HEK293T (cell line): Measurements from ENCODE around the gene MFAP3L.

ENCODE experiments used
- ARNT ChIP-seq: fragments of 450-650 bp; IDR thresholded peaks from 2 replicates; pipeline ENCODE4 v1.6.1; 2017; ENCODE audit warnings: mild to moderate bottlenecking
- BHLHE40 ChIP-seq: fragments of 450-650 bp; IDR thresholded peaks from 2 replicates; pipeline ENCODE4 v1.6.1; 2016; ENCODE audit warnings: mild to moderate bottlenecking, moderate library complexity, borderline replicate concordance
- CTBP1 ChIP-seq: fragments of 450-650 bp; IDR thresholded peaks from 2 replicates; pipeline ENCODE4 v1.6.1; 2016; ENCODE audit warnings: borderline replicate concordance
- ELF4 ChIP-seq: fragments of 450-650 bp; IDR thresholded peaks from 2 replicates; pipeline ENCODE4 v1.6.1; 2017; ENCODE audit warnings: antibody characterized with exemption
- FOXK2 ChIP-seq: fragments of 450-650 bp; IDR thresholded peaks from 2 replicates; pipeline ENCODE4 v1.6.1; 2016; ENCODE audit warnings: mild to moderate bottlenecking
- FOXM1 ChIP-seq: fragments of 450-650 bp; IDR thresholded peaks from 2 replicates; pipeline ENCODE4 v1.6.1; 2017; ENCODE audit warnings: mild to moderate bottlenecking, borderline replicate concordance
- HDGF ChIP-seq: fragments of 450-650 bp; IDR thresholded peaks from 2 replicates; pipeline ENCODE4 v1.6.1; 2017; ENCODE audit warnings: antibody characterized with exemption, borderline replicate concordance
- NFRKB ChIP-seq: fragments of 450-650 bp; IDR thresholded peaks from 2 replicates; pipeline ENCODE4 v1.6.1; 2016; ENCODE audit warnings: mild to moderate bottlenecking, moderate library complexity
- PKNOX1 ChIP-seq: fragments of 450-650 bp; IDR thresholded peaks from 2 replicates; pipeline ENCODE4 v1.6.1; 2016
- SP1 ChIP-seq: fragments of 450-650 bp; IDR thresholded peaks from 2 replicates; pipeline ENCODE4 v1.6.1; 2017
- TARDBP ChIP-seq: fragments of 450-650 bp; IDR thresholded peaks from 2 replicates; pipeline ENCODE4 v1.6.1; 2016
- ZNF384 ChIP-seq: fragments of 450-650 bp; IDR thresholded peaks from 2 replicates; pipeline ENCODE4 v1.6.1; 2016

GRCh38 chr4:170015285-170015684 is 10.9 kb downstream of the MFAP3L start:
- no peak for TF ChIP-seq NFRKB
- TF ChIP-seq HDGF, result no peak
- no peak for TF ChIP-seq ELF4
- TF ChIP-seq FOXM1, result no peak
- no peak for TF ChIP-seq ARNT
- no peak for TF ChIP-seq FOXK2
- no peak for TF ChIP-seq CTBP1
- no peak for TF ChIP-seq PKNOX1
- TF ChIP-seq SP1, result no peak
- TF ChIP-seq TARDBP, result no peak
- no peak for TF ChIP-seq BHLHE40
- TF ChIP-seq ZNF384, result no peak
